CD4-positive, alpha-beta T cell treated with Interferon alpha-2 for 1 hour (primary cell): ENCODE measurements around the gene ZNF683.
"Not testable (repeated sequence)": the region's sequence is repeated elsewhere in the genome, so short reads cannot be mapped to it uniquely, and the experiment has no call there.

Source experiments
- DNase-seq, 2 donors: peaks; one replicate each; pipeline ENCODE4 v3.0.0-alpha.2; 2020 to 2022

Gene ZNF683

GRCh38 chr1:26384076-26384475, 11.5 kb upstream of the ZNF683 start:
- peak in 1 of 2 donors; percentile 38 for DNase-seq

GRCh38 chr1:26378879-26379251, 6.3 kb upstream of the ZNF683 start:
- DNase-seq, result no peak

GRCh38 chr1:26378088-26378878, 5.7 kb upstream of the ZNF683 start:
- DNase-seq, result peak; percentile 79 to 87

- DNase-seq, result no peak
Measured at GRCh38 chr1:26376050-26376449, 3.5 kb upstream of the ZNF683 start.

- DNase-seq, result peak in 1 of 2 donors; percentile 30
Measured at GRCh38 chr1:26375081-26375480, 2.5 kb upstream of the ZNF683 start.

GRCh38 chr1:26374361-26374760, 1.8 kb upstream of the ZNF683 start:
- not testable (repeated sequence) for DNase-seq

GRCh38 chr1:26373789-26374188, 1.2 kb upstream of the ZNF683 start:
- DNase-seq, result no peak

GRCh38 chr1:26373281-26373680, 731 bp upstream of the ZNF683 start:
- peak; percentile 9 to 59 for DNase-seq

GRCh38 chr1:26372039-26372438, 511 bp downstream of the ZNF683 start:
- no peak for DNase-seq

GRCh38 chr1:26370591-26371382, 1.8 kb downstream of the ZNF683 start:
- DNase-seq, result peak in 1 of 2 donors; percentile 29

GRCh38 chr1:26368486-26368885, 4.1 kb downstream of the ZNF683 start:
- DNase-seq, result no peak

GRCh38 chr1:26368006-26368405, 4.5 kb downstream of the ZNF683 start:
- DNase-seq, result no peak

GRCh38 chr1:26367441-26367840, 5.1 kb downstream of the ZNF683 start:
- no peak for DNase-seq

GRCh38 chr1:26364956-26365355, 7.6 kb downstream of the ZNF683 start:
- DNase-seq, result no peak

GRCh38 chr1:26363549-26364448, 8.8 kb downstream of the ZNF683 start:
- DNase-seq, result peak; percentile 80 to 88

- DNase-seq, result no peak
Measured at GRCh38 chr1:26362331-26362730, 10.2 kb downstream of the ZNF683 start.

- no peak for DNase-seq
Measured at GRCh38 chr1:26361605-26362122, 10.9 kb downstream of the ZNF683 start.

GRCh38 chr1:26360807-26361604, 11.5 kb downstream of the ZNF683 start:
- DNase-seq, result no peak

- DNase-seq, result peak; percentile 54 to 69
Measured at GRCh38 chr1:26359981-26360806, 12.4 kb downstream of the ZNF683 start.

- DNase-seq, result peak; percentile 58 to 82
Measured at GRCh38 chr1:26358411-26359384, 13.9 kb downstream of the ZNF683 start.
